GM12873 (cell line): ENCODE results near the gene B4GALT5.

Source experiments
- CTCF ChIP-seq: IDR thresholded peaks from 2 replicates; pipeline ENCODE4 v1.5.1; 2012; ENCODE audit warnings: low read depth, mild to moderate bottlenecking, moderate library complexity, low read length, control low read depth; ENCODE audit not compliant: insufficient read depth; ENCODE audit errors: missing control alignments

The B4GALT5 gene

GRCh38 chr20:49653925-49654434 is 59.7 kb downstream of the B4GALT5 start:
- TF ChIP-seq CTCF, result no peak

- TF ChIP-seq CTCF, result no peak
These were observed 64.0 kb downstream of the B4GALT5 start for GRCh38 chr20:49649672-49650071.

- TF ChIP-seq CTCF, result no peak
These were observed 66.1 kb downstream of the B4GALT5 start for GRCh38 chr20:49647550-49647949.

- TF ChIP-seq CTCF, result no peak
These were observed 67.2 kb downstream of the B4GALT5 start for GRCh38 chr20:49646528-49646927.

GRCh38 chr20:49646126-49646525 is 67.6 kb downstream of the B4GALT5 start:
- TF ChIP-seq CTCF, result no peak

- TF ChIP-seq CTCF, result no peak
These were observed 68.6 kb downstream of the B4GALT5 start for GRCh38 chr20:49644980-49645565.

- TF ChIP-seq CTCF, result no peak
These were observed 70.9 kb downstream of the B4GALT5 start for GRCh38 chr20:49642816-49643215.
